Measurements from ENCODE around the gene BRD7. TPM values are rescaled to one million over a fixed set of nuclear protein-coding genes. Genes with fewer than 3 reads are reported as not detected.

Gene BRD7
- total and polyA plus RNA-seq, 2 of the 13 experiments (the other 11 are each of a cell fraction or from before 2014, with no cell fraction given): 82.3 to 149 TPM

DNA sequence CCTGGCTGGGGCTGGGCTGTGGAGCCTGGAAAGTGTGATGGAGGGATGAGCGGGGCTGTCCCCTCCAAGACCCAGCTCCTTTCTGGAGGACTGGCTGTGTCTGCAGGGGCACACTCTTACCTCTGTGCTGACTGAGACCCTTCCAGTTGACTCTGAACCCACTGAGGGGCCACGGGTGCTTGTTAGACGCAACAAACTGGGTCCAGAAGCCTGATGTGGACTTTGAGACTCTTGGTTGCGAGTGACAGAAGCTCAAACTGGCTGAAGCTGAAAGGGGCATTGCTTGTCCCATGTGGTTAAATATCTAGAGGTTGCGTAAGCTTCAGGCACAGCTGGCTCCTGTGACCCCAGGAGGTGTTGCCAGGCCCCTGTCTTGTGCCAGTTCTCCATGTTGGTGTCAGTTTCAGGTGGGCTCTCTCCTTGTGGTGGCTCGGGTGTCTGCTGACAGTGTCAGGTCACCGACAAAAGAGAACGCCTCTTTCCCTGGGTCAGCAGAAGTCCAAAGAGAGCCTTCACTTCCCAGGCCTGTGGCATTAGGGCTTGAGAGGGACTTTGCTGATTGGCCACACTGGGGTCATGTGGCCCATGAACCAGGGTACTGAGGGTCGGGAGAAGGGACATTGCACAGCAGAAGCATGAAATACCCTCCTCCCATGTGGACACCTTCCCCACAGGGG lies 85.7 kb downstream of the BRD7 start (continued):
- TF ChIP-seq PLSCR1 (CRISPR knock-in tag; IDR thresholded peaks at IDR 0.05; ENCODE audit: borderline replicate concordance) (no peak), ZBTB10 (CRISPR knock-in tag; IDR thresholded peaks at IDR 0.05; ENCODE audit: borderline replicate concordance) (peak; percentile 70; the same call in 1 of the 2 replicates), ZFP62 (CRISPR knock-in tag; IDR thresholded peaks at IDR 0.05) (no peak), ZNF292 (CRISPR knock-in tag; IDR thresholded peaks at IDR 0.05; ENCODE audit: borderline replicate concordance, low read depth) (peak; percentile 69; the same call in 1 of the 2 replicates), TERF1 (CRISPR knock-in tag; IDR thresholded peaks at IDR 0.05) (no peak), HIVEP1 (CRISPR knock-in tag; IDR thresholded peaks at IDR 0.05) (no peak), SPEN (CRISPR knock-in tag; IDR thresholded peaks at IDR 0.05; ENCODE audit: low read depth) (peak; percentile 69; the same call in 1 of the 2 replicates), SP2 (CRISPR knock-in tag; IDR thresholded peaks at IDR 0.05) (0 out of 2 replicates have a peak, but pooled peaks have one; percentile 34), TSC22D2 (CRISPR knock-in tag; IDR thresholded peaks at IDR 0.05; ENCODE audit: borderline replicate concordance) (peak; percentile 27; the same call in 1 of the 2 replicates), JUND (CRISPR knock-in tag; IDR thresholded peaks at IDR 0.05) (peak; percentile 31; the same call in 1 of the 2 replicates), ZNF773 (CRISPR knock-in tag; IDR thresholded peaks at IDR 0.05; ENCODE audit: borderline replicate concordance) (no peak), ZGPAT (CRISPR knock-in tag; IDR thresholded peaks at IDR 0.05) (peak; percentile 57; the same call in 1 of the 2 replicates), ZNF282 (IDR thresholded peaks at IDR 0.05; ENCODE audit: partially characterized antibody) (no peak), ZNF883 (CRISPR knock-in tag; IDR thresholded peaks at IDR 0.05; ENCODE audit: not compliant biosample characterization) (no peak), NR3C1 (CRISPR knock-in tag; IDR thresholded peaks at IDR 0.05) (no peak), SALL1 (CRISPR knock-in tag; IDR thresholded peaks at IDR 0.05) (peak; percentile 87), PRMT3 (CRISPR knock-in tag; IDR thresholded peaks at IDR 0.05; ENCODE audit: borderline replicate concordance, low read depth) (no peak), ETV6 (CRISPR knock-in tag; conservative IDR thresholded peaks at IDR 0.05) (no peak)
- TF ChIP-seq, protein P1, sequence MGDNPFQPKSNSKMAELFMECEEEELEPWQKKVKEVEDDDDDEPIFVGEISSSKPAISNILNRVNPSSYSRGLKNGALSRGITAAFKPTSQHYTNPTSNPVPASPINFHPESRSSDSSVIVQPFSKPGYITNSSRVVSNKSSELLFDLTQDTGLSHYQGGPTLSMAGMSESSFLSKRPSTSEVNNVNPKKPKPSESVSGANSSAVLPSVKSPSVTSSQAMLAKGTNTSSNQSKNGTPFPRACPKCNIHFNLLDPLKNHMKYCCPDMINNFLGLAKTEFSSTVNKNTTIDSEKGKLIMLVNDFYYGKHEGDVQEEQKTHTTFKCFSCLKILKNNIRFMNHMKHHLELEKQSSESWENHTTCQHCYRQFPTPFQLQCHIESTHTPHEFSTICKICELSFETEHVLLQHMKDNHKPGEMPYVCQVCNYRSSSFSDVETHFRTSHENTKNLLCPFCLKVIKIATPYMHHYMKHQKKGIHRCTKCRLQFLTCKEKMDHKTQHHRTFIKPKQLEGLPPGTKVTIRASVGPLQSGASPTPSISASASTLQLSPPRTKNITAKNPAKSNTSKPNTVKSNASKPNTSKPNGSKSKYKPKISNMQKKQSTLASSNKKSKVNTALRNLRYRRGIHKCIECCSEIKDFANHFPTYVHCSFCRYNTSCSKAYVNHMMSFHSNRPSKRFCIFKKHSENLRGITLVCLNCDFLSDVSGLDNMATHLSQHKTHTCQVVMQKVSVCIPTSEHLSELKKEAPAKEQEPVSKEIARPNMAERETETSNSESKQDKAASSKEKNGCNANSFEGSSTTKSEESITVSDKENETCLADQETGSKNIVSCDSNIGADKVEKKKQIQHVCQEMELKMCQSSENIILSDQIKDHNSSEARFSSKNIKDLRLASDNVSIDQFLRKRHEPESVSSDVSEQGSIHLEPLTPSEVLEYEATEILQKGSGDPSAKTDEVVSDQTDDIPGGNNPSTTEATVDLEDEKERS (CRISPR knock-in tag; IDR thresholded peaks at IDR 0.05): no peak

Data from HepG2 (cell line).